Measurements from ENCODE around the gene ITPR1. TPM values are rescaled to one million over a fixed set of nuclear protein-coding genes. Genes with fewer than 3 reads are reported as not detected.

The ITPR1 gene
- total RNA-seq, 1 donor from 2014 or later = 53.1 TPM

DNA sequence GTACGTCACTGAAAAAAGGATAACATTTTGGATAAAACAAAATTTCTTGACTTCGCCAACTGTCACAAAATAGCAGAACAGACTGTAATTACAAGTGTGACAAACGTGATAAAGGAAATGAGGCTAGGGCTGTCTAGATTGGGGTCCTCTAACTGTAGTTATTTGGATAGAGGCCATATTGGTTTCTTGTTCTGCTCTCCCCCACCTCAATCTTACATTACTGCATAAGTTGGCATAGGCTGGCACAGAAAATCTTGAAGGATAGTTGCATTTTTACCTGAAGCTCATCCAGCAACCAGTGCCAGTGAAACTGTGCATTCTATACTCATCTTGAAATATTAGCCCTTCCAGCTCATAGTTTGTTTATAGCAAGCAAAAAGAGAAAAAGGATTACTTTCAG is 84.6 kb downstream of the ITPR1 start:
- H3K27me3 Mint-ChIP-seq (ENCODE audit: unreplicated experiment) = peaks cover 2% of the 10 kb centered on the region
- H3K4me3 Mint-ChIP-seq (ENCODE audit: unreplicated experiment) = no peak overlapping the region
- TF ChIP-seq, protein P1, sequence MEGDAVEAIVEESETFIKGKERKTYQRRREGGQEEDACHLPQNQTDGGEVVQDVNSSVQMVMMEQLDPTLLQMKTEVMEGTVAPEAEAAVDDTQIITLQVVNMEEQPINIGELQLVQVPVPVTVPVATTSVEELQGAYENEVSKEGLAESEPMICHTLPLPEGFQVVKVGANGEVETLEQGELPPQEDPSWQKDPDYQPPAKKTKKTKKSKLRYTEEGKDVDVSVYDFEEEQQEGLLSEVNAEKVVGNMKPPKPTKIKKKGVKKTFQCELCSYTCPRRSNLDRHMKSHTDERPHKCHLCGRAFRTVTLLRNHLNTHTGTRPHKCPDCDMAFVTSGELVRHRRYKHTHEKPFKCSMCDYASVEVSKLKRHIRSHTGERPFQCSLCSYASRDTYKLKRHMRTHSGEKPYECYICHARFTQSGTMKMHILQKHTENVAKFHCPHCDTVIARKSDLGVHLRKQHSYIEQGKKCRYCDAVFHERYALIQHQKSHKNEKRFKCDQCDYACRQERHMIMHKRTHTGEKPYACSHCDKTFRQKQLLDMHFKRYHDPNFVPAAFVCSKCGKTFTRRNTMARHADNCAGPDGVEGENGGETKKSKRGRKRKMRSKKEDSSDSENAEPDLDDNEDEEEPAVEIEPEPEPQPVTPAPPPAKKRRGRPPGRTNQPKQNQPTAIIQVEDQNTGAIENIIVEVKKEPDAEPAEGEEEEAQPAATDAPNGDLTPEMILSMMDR (IDR thresholded peaks at IDR 0.05; ENCODE audit: unreplicated experiment) = no peak
- peaks cover 6% of the 10 kb centered on the region for H3K4me1 Mint-ChIP-seq (ENCODE audit: unreplicated experiment)
- H3K36me3 Mint-ChIP-seq (ENCODE audit: low read depth, unreplicated experiment) = no peaks in the 10 kb centered on the region
- no peak overlapping the region for H3K27ac Mint-ChIP-seq (ENCODE audit: unreplicated experiment)
- H3K9me3 Mint-ChIP-seq (ENCODE audit: unreplicated experiment) = no peaks in the 10 kb centered on the region
- DNase-seq (ENCODE audit: low spot score) = no peak

DNA sequence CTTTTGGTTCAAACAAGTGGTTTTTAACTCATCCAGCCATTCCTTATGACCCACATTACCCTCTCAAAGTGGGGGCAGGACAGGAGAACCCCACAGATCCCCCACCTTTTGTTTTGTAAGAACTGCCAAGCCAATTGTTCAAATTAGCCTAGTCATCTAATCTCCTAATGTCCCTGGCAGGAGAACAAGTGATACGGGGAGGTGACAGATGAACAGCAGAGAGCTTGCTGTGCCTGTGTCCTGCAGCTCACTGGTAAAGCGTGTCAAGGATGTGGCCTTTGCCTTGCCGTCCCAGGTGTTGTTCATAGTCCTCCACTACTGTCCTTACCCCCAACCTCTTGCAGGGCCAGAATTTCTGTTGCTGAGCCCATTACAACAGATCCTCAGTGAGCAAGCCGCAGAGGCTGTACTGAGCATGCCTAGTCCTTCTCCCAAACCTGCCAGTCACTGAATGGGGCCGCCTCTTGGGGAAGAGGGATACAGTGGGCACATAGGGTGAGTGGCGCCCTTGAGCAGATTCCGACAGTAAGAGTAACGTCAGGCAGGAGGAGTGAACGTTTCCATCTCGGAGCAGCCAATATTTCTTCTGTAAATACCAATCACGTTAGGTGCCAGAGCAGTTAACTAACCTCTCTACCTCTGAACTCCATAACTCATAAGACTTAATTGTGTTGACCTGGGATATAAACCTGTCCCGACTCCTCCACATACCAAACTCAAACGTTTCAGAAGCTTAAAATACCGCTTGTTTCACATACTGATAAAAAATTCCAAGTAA is 87.4 kb downstream of the ITPR1 start:
- TF ChIP-seq, protein P1 (IDR thresholded peaks at IDR 0.05; ENCODE audit: unreplicated experiment) = no peak
- Mint-ChIP-seq H3K27me3 (ENCODE audit: unreplicated experiment) (peaks cover 2% of the 10 kb centered on the region), H3K4me1 (ENCODE audit: unreplicated experiment) (peaks cover 15% of the 10 kb centered on the region), H3K4me3 (ENCODE audit: unreplicated experiment) (no peak overlapping the region), H3K36me3 (ENCODE audit: low read depth, unreplicated experiment) (no peaks in the 10 kb centered on the region), H3K27ac (ENCODE audit: unreplicated experiment) (no peak overlapping the region), H3K9me3 (ENCODE audit: unreplicated experiment) (no peaks in the 10 kb centered on the region)
- no peak for DNase-seq (ENCODE audit: low spot score)

DNA sequence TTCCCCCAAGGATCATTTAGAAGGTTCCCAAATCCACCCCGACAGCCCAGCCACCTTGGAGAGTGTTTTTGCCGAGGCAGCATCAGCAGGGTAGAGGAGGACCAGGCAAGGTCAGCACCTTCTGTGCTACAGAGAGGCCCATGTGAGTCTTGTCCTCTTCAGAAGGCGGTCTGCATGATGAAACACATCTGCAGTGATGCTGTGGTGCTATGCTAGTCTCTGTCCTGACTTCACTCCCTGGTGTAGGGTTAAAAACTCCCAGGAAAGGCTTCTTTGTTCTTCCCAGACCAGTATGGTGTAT is 87.9 kb downstream of the ITPR1 start:
- Mint-ChIP-seq H3K4me3 (ENCODE audit: unreplicated experiment) (no peak overlapping the region), H3K27ac (ENCODE audit: unreplicated experiment) (no peak overlapping the region), H3K27me3 (ENCODE audit: unreplicated experiment) (peaks cover 2% of the 10 kb centered on the region), H3K9me3 (ENCODE audit: unreplicated experiment) (no peaks in the 10 kb centered on the region), H3K4me1 (ENCODE audit: unreplicated experiment) (peaks cover 17% of the 10 kb centered on the region), H3K36me3 (ENCODE audit: low read depth, unreplicated experiment) (no peaks in the 10 kb centered on the region)
- TF ChIP-seq, protein P1 (IDR thresholded peaks at IDR 0.05; ENCODE audit: unreplicated experiment) = no peak
- no peak for DNase-seq (ENCODE audit: low spot score)

DNA sequence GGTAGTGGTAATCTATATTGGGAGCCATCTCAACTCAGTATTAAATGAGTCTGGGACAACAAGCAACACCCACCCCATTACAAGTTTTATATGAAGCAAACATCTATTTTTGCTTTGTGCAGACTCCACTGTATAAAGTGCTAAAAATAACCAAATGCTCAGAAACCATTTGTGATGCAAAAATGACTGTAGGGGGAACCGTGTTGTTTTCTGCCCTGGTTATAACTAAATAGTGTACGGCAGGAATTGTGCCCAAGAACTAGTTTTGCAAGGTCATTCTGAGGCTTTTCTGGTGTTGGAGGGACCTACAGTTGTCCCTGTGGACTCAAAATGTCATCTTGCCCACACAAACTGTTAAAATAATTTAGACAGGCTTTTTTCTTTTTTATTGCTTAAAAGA is 88.3 kb downstream of the ITPR1 start:
- TF ChIP-seq, protein P1 (IDR thresholded peaks at IDR 0.05; ENCODE audit: unreplicated experiment) = no peak
- peaks cover 2% of the 10 kb centered on the region for H3K27me3 Mint-ChIP-seq (ENCODE audit: unreplicated experiment)
- H3K9me3 Mint-ChIP-seq (ENCODE audit: unreplicated experiment) = no peaks in the 10 kb centered on the region
- no peaks in the 10 kb centered on the region for H3K36me3 Mint-ChIP-seq (ENCODE audit: low read depth, unreplicated experiment)
- no peak overlapping the region for H3K27ac Mint-ChIP-seq (ENCODE audit: unreplicated experiment)
- peaks cover 17% of the 10 kb centered on the region for H3K4me1 Mint-ChIP-seq (ENCODE audit: unreplicated experiment)
- no peak for DNase-seq (ENCODE audit: low spot score)
- no peak overlapping the region for H3K4me3 Mint-ChIP-seq (ENCODE audit: unreplicated experiment)

DNA sequence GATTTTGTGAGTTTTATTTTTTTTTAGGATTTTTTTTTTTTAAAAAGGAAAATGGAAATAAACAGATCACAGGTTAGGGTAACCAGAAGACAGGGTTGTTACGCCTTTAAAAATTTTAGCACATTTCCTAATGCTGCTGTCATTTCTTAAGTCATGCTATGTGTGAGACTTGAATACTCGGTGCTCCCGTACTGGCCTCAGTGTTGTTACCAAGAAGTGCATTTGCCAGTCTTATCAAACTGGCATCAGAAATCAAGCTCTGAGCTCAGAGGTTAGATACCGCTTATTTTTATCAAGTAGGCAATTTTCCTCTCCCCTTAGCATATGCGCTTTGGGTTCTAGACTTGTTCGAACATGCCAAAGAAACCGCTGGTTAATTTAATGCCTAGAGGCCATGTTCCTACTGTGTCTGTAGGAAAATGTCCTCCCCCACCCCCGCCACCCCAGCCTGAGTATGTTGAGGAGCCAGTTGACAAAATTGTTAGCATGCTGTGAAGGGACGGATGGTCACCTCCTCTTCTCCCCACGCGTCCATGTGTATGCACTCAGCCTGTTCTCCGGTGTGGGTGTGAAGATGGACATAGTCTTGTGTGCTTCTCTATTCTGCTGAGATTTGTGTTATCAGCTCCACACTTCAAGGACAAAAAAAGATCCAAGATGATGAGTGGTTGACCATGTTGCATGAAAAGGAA is 88.9 kb downstream of the ITPR1 start:
- peaks cover 17% of the 10 kb centered on the region for H3K4me1 Mint-ChIP-seq (ENCODE audit: unreplicated experiment)
- no peak overlapping the region for H3K27ac Mint-ChIP-seq (ENCODE audit: unreplicated experiment)
- TF ChIP-seq, protein P1 (IDR thresholded peaks at IDR 0.05; ENCODE audit: unreplicated experiment) = no peak
- H3K9me3 Mint-ChIP-seq (ENCODE audit: unreplicated experiment) = no peaks in the 10 kb centered on the region
- no peak overlapping the region for H3K4me3 Mint-ChIP-seq (ENCODE audit: unreplicated experiment)
- no peak for DNase-seq (ENCODE audit: low spot score)
- no peaks in the 10 kb centered on the region for H3K36me3 Mint-ChIP-seq (ENCODE audit: low read depth, unreplicated experiment)
- H3K27me3 Mint-ChIP-seq (ENCODE audit: unreplicated experiment) = peaks cover 2% of the 10 kb centered on the region
